ACC112 (cell line): ENCODE data around the gene OBSCN.

ENCODE experiments used
- H2AFZ ChIP-seq: fragments of 200-600 bp; sonication (generic); one replicate; pipeline ENCODE4 v1.6.0; 2017; ENCODE audit warnings: antibody characterized with exemption, low read length; ENCODE audit not compliant: unreplicated experiment
- H3K27ac ChIP-seq: fragments of 200-600 bp; sonication (generic); 2 replicates; pipeline ENCODE4 v1.5.1; 2014; ENCODE audit warnings: low read depth, mild to moderate bottlenecking, antibody characterized with exemption, low read length, moderate library complexity
- H3K27me3 ChIP-seq: fragments of 200-600 bp; sonication (generic); 2 replicates; pipeline ENCODE4 v1.6.1; 2014; ENCODE audit warnings: mild to moderate bottlenecking, antibody characterized with exemption, low read length, moderate library complexity, mixed read lengths; ENCODE audit not compliant: insufficient read depth
- H3K36me3 ChIP-seq: fragments of 200-600 bp; sonication (generic); 2 replicates; pipeline ENCODE4 v1.6.1; 2016; ENCODE audit warnings: mild to moderate bottlenecking, antibody characterized with exemption, low read length, moderate library complexity, mixed read lengths; ENCODE audit not compliant: insufficient read depth
- H3K4me1 ChIP-seq: fragments of 200-600 bp; sonication (generic); one replicate; pipeline ENCODE4 v1.6.1; 2016; ENCODE audit warnings: low read length, mixed read lengths; ENCODE audit not compliant: insufficient read depth, unreplicated experiment, control insufficient read depth
- H3K4me3 ChIP-seq: fragments of 200-600 bp; sonication (generic); 2 replicates; pipeline ENCODE4 v1.5.1; 2014; ENCODE audit warnings: mild to moderate bottlenecking, low read depth, low read length
- H3K79me2 ChIP-seq: fragments of 200-600 bp; sonication (generic); one replicate; pipeline ENCODE4 v1.6.0; 2016; ENCODE audit warnings: low read length; ENCODE audit not compliant: control insufficient read depth, unreplicated experiment, insufficient read depth

Gene OBSCN

GRCh38 chr1:228366062-228366865, 158.4 kb downstream of the OBSCN start:
- no peaks in the 10 kb centered on the region for H3K27me3 ChIP-seq
- H3K4me3 ChIP-seq = no peak overlapping the region
- H3K79me2 ChIP-seq = no peaks in the 10 kb centered on the region
- H3K27ac ChIP-seq = no peak overlapping the region
- H2AFZ ChIP-seq = no peak overlapping the region
- H3K36me3 ChIP-seq = no peaks in the 10 kb centered on the region
- no peaks in the 10 kb centered on the region for H3K4me1 ChIP-seq

- Histone ChIP-seq H3K27ac (no peak overlapping the region), H2AFZ (no peak overlapping the region), H3K36me3 (no peaks in the 10 kb centered on the region)
Observed at GRCh38 chr1:228366866-228367741, 159.3 kb downstream of the OBSCN start.

GRCh38 chr1:228367798-228368791, 160.3 kb downstream of the OBSCN start:
- H3K4me3 ChIP-seq = no peak overlapping the region
- H3K27ac ChIP-seq = no peak overlapping the region
- no peaks in the 10 kb centered on the region for H3K79me2 ChIP-seq
- no peaks in the 10 kb centered on the region for H3K4me1 ChIP-seq
- H2AFZ ChIP-seq = no peak overlapping the region
- no peaks in the 10 kb centered on the region for H3K27me3 ChIP-seq
- no peaks in the 10 kb centered on the region for H3K36me3 ChIP-seq

More at GRCh38 chr1:228366866-228367741, 159.3 kb downstream of the OBSCN start:
- H3K27me3 ChIP-seq = no peaks in the 10 kb centered on the region
- no peak overlapping the region for H3K4me3 ChIP-seq
- no peaks in the 10 kb centered on the region for H3K4me1 ChIP-seq
- H3K79me2 ChIP-seq = no peaks in the 10 kb centered on the region

- H3K4me1 ChIP-seq = no peaks in the 10 kb centered on the region
- no peaks in the 10 kb centered on the region for H3K79me2 ChIP-seq
- H3K27me3 ChIP-seq = no peaks in the 10 kb centered on the region
- H3K27ac ChIP-seq = no peak overlapping the region
- H3K36me3 ChIP-seq = no peaks in the 10 kb centered on the region
- no peak overlapping the region for H3K4me3 ChIP-seq
- H2AFZ ChIP-seq = no peak overlapping the region
Observed at GRCh38 chr1:228368801-228369607, 161.2 kb downstream of the OBSCN start.

GRCh38 chr1:228369608-228370438, 162.0 kb downstream of the OBSCN start:
- Histone ChIP-seq H3K4me1 (peaks cover 6% of the 10 kb centered on the region), H3K36me3 (no peaks in the 10 kb centered on the region), H3K27me3 (no peaks in the 10 kb centered on the region), H2AFZ (no peak overlapping the region), H3K79me2 (no peaks in the 10 kb centered on the region), H3K4me3 (no peak overlapping the region), H3K27ac (no peak overlapping the region)

- no peak overlapping the region for H3K4me3 ChIP-seq
- H3K27ac ChIP-seq = no peak overlapping the region
- H3K4me1 ChIP-seq = peaks cover 13% of the 10 kb centered on the region
- no peaks in the 10 kb centered on the region for H3K36me3 ChIP-seq
- H3K27me3 ChIP-seq = no peaks in the 10 kb centered on the region
- no peak overlapping the region for H2AFZ ChIP-seq
- H3K79me2 ChIP-seq = no peaks in the 10 kb centered on the region
Observed at GRCh38 chr1:228370439-228370940, 162.6 kb downstream of the OBSCN start.

GRCh38 chr1:228370941-228371740, 163.3 kb downstream of the OBSCN start:
- peaks cover 13% of the 10 kb centered on the region for H3K4me1 ChIP-seq
- no peak overlapping the region for H2AFZ ChIP-seq
- no peak overlapping the region for H3K4me3 ChIP-seq
- H3K79me2 ChIP-seq = no peaks in the 10 kb centered on the region
- H3K36me3 ChIP-seq = no peaks in the 10 kb centered on the region
- H3K27ac ChIP-seq = no peak overlapping the region
- H3K27me3 ChIP-seq = no peaks in the 10 kb centered on the region

GRCh38 chr1:228371741-228372182, 163.9 kb downstream of the OBSCN start:
- Histone ChIP-seq H2AFZ (no peak overlapping the region), H3K36me3 (no peaks in the 10 kb centered on the region), H3K4me1 (peaks cover 13% of the 10 kb centered on the region), H3K4me3 (no peak overlapping the region), H3K79me2 (no peaks in the 10 kb centered on the region), H3K27ac (no peak overlapping the region), H3K27me3 (no peaks in the 10 kb centered on the region)
